Smooth muscle cell (in vitro differentiated cells): ENCODE data around the gene HOXA7. TPM values are rescaled to one million over a fixed set of nuclear protein-coding genes. Genes with fewer than 3 reads are reported as not detected.

Source experiments
- DNase-seq: peaks from one replicate; lab custom pipeline; 2025; ENCODE audit not compliant: unreplicated experiment; lab: John Stamatoyannopoulos, UW
- H2AFZ ChIP-seq: fragments of 200-600 bp; sonication (generic); 2 replicates; pipeline ENCODE4 v1.6.0; 2016; ENCODE audit warnings: antibody characterized with exemption, low read depth, mild to moderate bottlenecking
- H3F3A ChIP-seq: fragments of 200-600 bp; sonication (generic); 2 replicates; pipeline ENCODE4 v1.6.0; 2017; ENCODE audit warnings: antibody characterized with exemption, low read depth
- H3K27ac ChIP-seq: fragments of 200-600 bp; sonication (generic); 2 replicates; pipeline ENCODE4 v1.5.1; 2016; ENCODE audit warnings: low read depth, mild to moderate bottlenecking
- H3K27me3 ChIP-seq: fragments of 200-600 bp; sonication (generic); 2 replicates; pipeline ENCODE4 v1.6.1; 2016; ENCODE audit warnings: low read depth, mild to moderate bottlenecking
- H3K36me3 ChIP-seq: fragments of 200-600 bp; sonication (generic); 2 replicates; pipeline ENCODE4 v1.5.1; 2016; ENCODE audit warnings: low read depth
- H3K4me1 ChIP-seq: fragments of 200-600 bp; sonication (generic); 2 replicates; pipeline ENCODE4 v1.5.1; 2016; ENCODE audit warnings: low read depth
- H3K4me2 ChIP-seq: fragments of 200-600 bp; sonication (generic); 2 replicates; pipeline ENCODE4 v1.6.0; 2016; ENCODE audit warnings: mild to moderate bottlenecking
- H3K4me3 ChIP-seq: fragments of 200-600 bp; sonication (generic); 2 replicates; pipeline ENCODE4 v1.5.1; 2016; ENCODE audit warnings: mild to moderate bottlenecking
- H3K79me2 ChIP-seq: fragments of 200-600 bp; sonication (generic); 2 replicates; pipeline ENCODE4 v1.6.0; 2016; ENCODE audit warnings: low read depth, mild to moderate bottlenecking
- H3K9ac ChIP-seq: fragments of 200-600 bp; sonication (generic); 2 replicates; pipeline ENCODE4 v1.6.0; 2016; ENCODE audit warnings: low read depth
- H3K9me3 ChIP-seq: fragments of 200-600 bp; sonication (generic); replicated peaks from 2 replicates; pipeline ENCODE4 v1.5.1; 2016; ENCODE audit warnings: low read depth
- H4K20me1 ChIP-seq: fragments of 200-600 bp; sonication (generic); 2 replicates; pipeline ENCODE4 v1.6.0; 2016; ENCODE audit warnings: low read depth
- CTCF ChIP-seq: fragments of 200-600 bp; sonication (generic); IDR thresholded peaks from 2 replicates; pipeline ENCODE4 v1.5.1; 2017; ENCODE audit warnings: borderline replicate concordance, mild to moderate bottlenecking, antibody characterized with exemption; ENCODE audit not compliant: insufficient read depth, poor library complexity, severe bottlenecking
- WGBS: methylation state at CpG from one replicate; pipeline ENCODE4 v1.1.7; 2016; ENCODE audit warnings: low lambda C conversion rate; 5-methylcytosine and 5-hydroxymethylcytosine counted together
- polyA plus RNA-seq: library from polyadenylated mRNA; unstranded; fragments of >200 nt; fragmentation: Nextera tagmentation; extraction: Ambion mirVana; gene quantifications from 2 replicates; pipeline ENCODE4 v1.2.1, GENCODE V29; 2016
- total RNA-seq: library from RNA; depleted of rRNA; stranded (reverse); fragments of >200 nt; gene quantifications from 2 replicates; pipeline ENCODE4 v1.2.3, GENCODE V29; 2014

HOXA7 gene
- total and polyA plus RNA-seq, 2 experiments from 2014 or later, result 0.72 to 1.2 TPM

GRCh38 chr7:27153526-27153925 is 2.9 kb downstream of the HOXA7 start:
- Histone ChIP-seq H3K9me3 (no peaks in the 10 kb centered on the region), H3K9ac (no peak overlapping the region), H3K4me1 (no peaks in the 10 kb centered on the region), H3K27ac (no peak overlapping the region), H3K27me3 (peaks cover 99% of the 10 kb centered on the region), H3F3A (no peaks in the 10 kb centered on the region), H3K36me3 (no peaks in the 10 kb centered on the region), H3K4me3 (no peak overlapping the region), H3K79me2 (no peaks in the 10 kb centered on the region), H3K4me2 (no peak overlapping the region), H2AFZ (no peak overlapping the region), H4K20me1 (no peaks in the 10 kb centered on the region)
- TF ChIP-seq CTCF, result no peak
- WGBS, result 77% methylated on average over 3 of the region's 3 CpGs
- no peak for DNase-seq

GRCh38 chr7:27152816-27153442 is 3.5 kb downstream of the HOXA7 start:
- TF ChIP-seq CTCF, result no peak
- 36% methylated on average over 16 of the region's 22 CpGs for WGBS
- H3K27me3 ChIP-seq, result peaks cover 99% of the 10 kb centered on the region
- no peaks in the 10 kb centered on the region for H3K4me1 ChIP-seq
- peak overlapping the region; percentile 40 for H3K4me3 ChIP-seq
- peak overlapping the region; percentile 82 for H3K4me2 ChIP-seq
- no peaks in the 10 kb centered on the region for H3F3A ChIP-seq
- no peaks in the 10 kb centered on the region for H3K79me2 ChIP-seq
- H3K27ac ChIP-seq, result no peak overlapping the region
- H2AFZ ChIP-seq, result no peak overlapping the region
- DNase-seq, result no peak
- H3K9ac ChIP-seq, result no peak overlapping the region
- H3K9me3 ChIP-seq, result no peaks in the 10 kb centered on the region
- H3K36me3 ChIP-seq, result no peaks in the 10 kb centered on the region
- H4K20me1 ChIP-seq, result no peaks in the 10 kb centered on the region

GRCh38 chr7:27151931-27152815 is 4.3 kb downstream of the HOXA7 start, which contains the start of gene HOXA3:
HOXA3 (minus strand) TSS chr7:27152583; CDS start chr7:27110640, 41,943 bp downstream.
- no peaks in the 10 kb centered on the region for H3K79me2 ChIP-seq
- no peak within 1 kb of the TSS for H3K27ac ChIP-seq
- DNase-seq, result no peak
- no peaks in the 10 kb centered on the region for H3K9me3 ChIP-seq
- no peaks in the 10 kb centered on the region for H3F3A ChIP-seq
- TF ChIP-seq CTCF, result no peak
- peak within 1 kb of the TSS; percentile 43 for H3K4me3 ChIP-seq
- no peaks in the 10 kb centered on the region for H4K20me1 ChIP-seq
- H3K4me2 ChIP-seq, result peak within 1 kb of the TSS; percentile 82
- H2AFZ ChIP-seq, result peak within 1 kb of the TSS; percentile 7
- no peaks in the 10 kb centered on the region for H3K4me1 ChIP-seq
- no peaks in the 10 kb centered on the region for H3K36me3 ChIP-seq
- 20% methylated on average over 49 of the region's 53 CpGs for WGBS
- no peak within 1 kb of the TSS for H3K9ac ChIP-seq
- H3K27me3 ChIP-seq, result peaks cover 99% of the 10 kb centered on the region
